K562 (cell line): ENCODE results near the gene CSF1R. TPM values are rescaled to one million over a fixed set of nuclear protein-coding genes. Genes with fewer than 3 reads are reported as not detected.

Experiments
- ATAC-seq: fragments of 200-7000 bp; cut with Tn5 transposase; 3 replicates; pipeline ENCODE4 v1.9.1; 2020; ENCODE audit warnings: moderate library complexity
- BruUV-seq: library from RNA; stranded (reverse); fragments of 400-500 nt; replicated peaks from 2 replicates; lab custom pipeline; 2021; lab: Mats Ljungman, UMichigan
- CTCF ChIA-PET: fragments of 300-600 bp; formaldehyde crosslinking; extraction: SDS; loops from one replicate; lab custom pipeline; 2021; ENCODE audit warnings: low intra/inter-chr PET ratio; lab: Yijun Ruan, JAX
- POLR2A ChIA-PET: fragments of 300-600, 350-650 bp; sonication (Branson Sonifier 250); formaldehyde crosslinking; extraction: SDS; loops from one replicate; lab custom pipeline; 2021; ENCODE audit warnings: antibody characterized with exemption, inconsistent platforms; lab: Yijun Ruan, JAX
- DNase-seq, 4 experiments: peaks; one replicate each; pipeline versions ENCODE4 v3.0.0 to v3.0.0-alpha.2; 2011 to 2018; ENCODE audit warnings: low spot score in 3 of 4, mixed read lengths in 3 of 4; ENCODE audit errors: extremely low read depth in 1 of 4
- FAIRE-seq: peaks from 2 replicates; lab custom pipeline; 2011; peaks lifted over from hg19 to GRCh38; lab: Jason Lieb, UNC
- H2AFZ ChIP-seq: 2 replicates; pipeline ENCODE4 v1.6.0; 2011; ENCODE audit warnings: low read depth, low read length, control low read depth, inconsistent platforms
- H3K27ac ChIP-seq: fragments of 200-600 bp; 3 replicates; pipeline ENCODE4 v1.8.0; 2011; ENCODE audit warnings: low read depth, mild to moderate bottlenecking, control low read depth, inconsistent platforms, low read length, moderate library complexity, mixed read lengths; ENCODE audit errors: extremely low read depth
- H3K27me3 ChIP-seq, 2 experiments: fragments of 300-600 bp in 1 of 2; 2 replicates in 1 of 2; 3 replicates in 1 of 2; pipeline versions ENCODE4 v1.6.0 to v1.8.0; 2011; ENCODE audit warnings: inconsistent platforms in 2 of 2, low read length in 2 of 2, mild to moderate bottlenecking in 1 of 2, mixed read lengths in 1 of 2, moderate library complexity in 1 of 2; ENCODE audit not compliant: control insufficient read depth in 2 of 2, insufficient read depth in 2 of 2
- H3K36me3 ChIP-seq: fragments of 300-600 bp; 3 replicates; pipeline ENCODE4 v1.8.0; 2011; ENCODE audit warnings: mild to moderate bottlenecking, low read length, inconsistent platforms; ENCODE audit not compliant: control insufficient read depth, insufficient read depth
- H3K4me1 ChIP-seq, 2 experiments: fragments of 200-600 bp in 1 of 2; replicated peaks in 1 of 2; 2 replicates in 1 of 2; 3 replicates in 1 of 2; pipeline versions ENCODE4 v1.5.1 to v1.8.0; 2011; ENCODE audit warnings: inconsistent platforms in 2 of 2, low read length in 2 of 2, mild to moderate bottlenecking in 1 of 2, mixed read lengths in 1 of 2, moderate library complexity in 1 of 2; ENCODE audit not compliant: control insufficient read depth in 2 of 2, insufficient read depth in 2 of 2
- H3K4me2 ChIP-seq: 2 replicates; pipeline ENCODE4 v1.6.1; 2011; ENCODE audit warnings: low read length, control low read depth, inconsistent platforms, mixed read lengths; ENCODE audit not compliant: insufficient read depth
- H3K4me3 ChIP-seq: fragments of 200-600 bp; sonication (generic), shearing (Covaris generic); 2 replicates; pipeline ENCODE4 v1.5.1; 2016; ENCODE audit warnings: control low read depth, inconsistent platforms
- H3K79me2 ChIP-seq: fragments of 200-600 bp; 3 replicates; pipeline ENCODE4 v1.8.0; 2011; ENCODE audit warnings: low read length, inconsistent platforms; ENCODE audit not compliant: control insufficient read depth, insufficient read depth
- H3K9ac ChIP-seq, 2 experiments: 2 replicates each; pipeline versions ENCODE4 v1.6.0 to v1.6.1; 2011; ENCODE audit warnings: low read depth in 2 of 2, low read length in 2 of 2, control low read depth in 1 of 2, inconsistent platforms in 1 of 2, mild to moderate bottlenecking in 1 of 2, mixed read lengths in 1 of 2; ENCODE audit not compliant: insufficient read depth in 1 of 2
- H3K9me1 ChIP-seq: one replicate; pipeline ENCODE4 v1.6.0; 2011; ENCODE audit warnings: inconsistent platforms, mild to moderate bottlenecking, low read length, moderate library complexity; ENCODE audit not compliant: control insufficient read depth, insufficient read depth
- H3K9me3 ChIP-seq: replicated peaks from 2 replicates; pipeline ENCODE4 v1.5.1; 2011; ENCODE audit warnings: low read depth, low read length, inconsistent platforms; ENCODE audit not compliant: control insufficient read depth, insufficient read depth
- H4K20me1 ChIP-seq: replicated peaks from 2 replicates; pipeline ENCODE4 v1.6.1; 2011; ENCODE audit warnings: low read length, inconsistent platforms, mixed read lengths; ENCODE audit not compliant: control insufficient read depth, insufficient read depth
- ELF1 ChIP-seq: fragments of 200-800 bp; sonication (Bioruptor generic); IDR thresholded peaks from 2 replicates; pipeline ENCODE4 v1.6.1; 2016; ENCODE audit warnings: missing genetic modification characterization, missing compliant biosample characterization
- FOXA1 ChIP-seq: fragments of 450-650 bp; IDR thresholded peaks from 2 replicates; pipeline ENCODE4 v1.6.1; 2016; ENCODE audit warnings: mild to moderate bottlenecking, borderline replicate concordance
- KDM4B ChIP-seq, 2 experiments: fragments of 450-650 bp in 1 of 2; sonication (generic) in 1 of 2; IDR thresholded peaks; 2 replicates each; pipeline ENCODE4 v1.6.1; 2016 to 2017; ENCODE audit warnings: borderline replicate concordance in 2 of 2, antibody characterized with exemption in 1 of 2, low read depth in 1 of 2, mild to moderate bottlenecking in 1 of 2
- NCOA2 ChIP-seq, 2 experiments: fragments of 450-650 bp; IDR thresholded peaks; 2 replicates each; pipeline ENCODE4 v1.6.1; 2018; ENCODE audit warnings: mild to moderate bottlenecking in 2 of 2, moderate library complexity in 1 of 2; ENCODE audit not compliant: partially characterized antibody in 2 of 2
- NRF1 ChIP-seq, 2 experiments: fragments of 450-650 bp; IDR thresholded peaks in 1 of 2; conservative IDR thresholded peaks in 1 of 2; 2 replicates each; pipeline ENCODE4 v1.6.1; 2014; ENCODE audit warnings: mild to moderate bottlenecking in 2 of 2
- PBX2 ChIP-seq, 2 experiments: IDR thresholded peaks in 1 of 2; conservative IDR thresholded peaks in 1 of 2; 2 replicates each; pipeline ENCODE4 v1.6.1; 2016; ENCODE audit warnings: low read depth in 2 of 2, mild to moderate bottlenecking in 1 of 2, missing compliant biosample characterization in 1 of 2, missing genetic modification characterization in 1 of 2, moderate library complexity in 1 of 2
- PHF20 ChIP-seq: fragments of 450-650 bp; IDR thresholded peaks from 2 replicates; pipeline ENCODE4 v1.6.1; 2018; ENCODE audit not compliant: partially characterized antibody
- POLR2B ChIP-seq: fragments of 450-650 bp; IDR thresholded peaks from 2 replicates; pipeline ENCODE4 v1.6.1; 2018; ENCODE audit warnings: low read depth; ENCODE audit not compliant: partially characterized antibody
- ZNF3 ChIP-seq: fragments of 250-450 bp; sonication (Bioruptor Pico); IDR thresholded peaks from 2 replicates; pipeline ENCODE4 v1.5.0; 2021; ENCODE audit warnings: mild to moderate bottlenecking, moderate library complexity
- ZNF655 ChIP-seq: fragments of 250-450 bp; sonication (Bioruptor Pico); IDR thresholded peaks from 2 replicates; pipeline ENCODE4 v1.5.0; 2021
- WGBS: fragments of 100-300 bp; shearing (Covaris generic); methylation state at CpG from one replicate; pipeline ENCODE4 v1.1.6; 2016; ENCODE audit warnings: low coverage, mixed read lengths; ENCODE audit not compliant: insufficient coverage; ENCODE audit errors: missing lambda C conversion rate; 5-methylcytosine and 5-hydroxymethylcytosine counted together
- in situ Hi-C: fragments of 300-500 bp; cut with MboI; formaldehyde crosslinking; loops from 4 replicates; pipeline ENCODE4 v1.15.0; 2018; ENCODE audit warnings: inconsistent platforms, mixed read lengths
- intact Hi-C: fragments of 100-400 bp; cut with micrococcal nuclease; formaldehyde crosslinking; loops from 2 replicates; pipeline ENCODE4 v1.14.2; 2022
- polyA plus RNA-seq, 8 experiments: library from polyadenylated mRNA; depleted of rRNA in 4 of 8; stranded (reverse) in 5 of 8; unstranded in 3 of 8; fragments of >200 nt; fragmentation: Nextera tagmentation in 2 of 8; fragmentation: Illumina TruSeq in 1 of 8; extraction: Ambion mirVana in 2 of 8; extraction: Trizol in 1 of 8; gene quantifications; 2 replicates each; pipeline versions ENCODE4 v1.2.1 to v1.2.3, GENCODE V29; 2011 to 2014; ENCODE audit warnings: inconsistent platforms in 1 of 8, missing spikeins in 1 of 8
- total RNA-seq, 7 experiments: library from RNA; depleted of rRNA in 6 of 7; stranded (reverse); fragments of >200 nt in 6 of 7; fragmentation: Illumina TruSeq in 2 of 7; extraction: Trizol in 2 of 7; gene quantifications; 2 replicates each; pipeline versions ENCODE4 v1.2.1 to v1.2.3, GENCODE V29; 2011 to 2021; ENCODE audit warnings: low replicate concordance in 1 of 7

Gene CSF1R
- total and polyA plus RNA-seq, 9 of the 15 experiments (the other 6 are each of a cell fraction or from before 2014, with no cell fraction given), result 0.03 to 0.64 (median 0.20) TPM; not detected in 6

- 3% methylated on average over 5 of the region's 6 CpGs for WGBS
- Histone ChIP-seq H4K20me1 (peaks cover 12% of the 10 kb centered on the region; the same call in 1 of the 2 replicates), H3K79me2 (no peaks in the 10 kb centered on the region), H3K9me3 (no peaks in the 10 kb centered on the region), H3K4me1 (peaks cover 0 to 7% of the 10 kb centered on the region in 2 experiments; a peak in 1 of 5 replicates), H3K36me3 (no peaks in the 10 kb centered on the region), H3K27me3 (peaks cover 43 to 83% of the 10 kb centered on the region in 2 experiments), H2AFZ (no peak overlapping the region), H3K4me2 (no peak overlapping the region), H3K27ac (no peak overlapping the region), H3K9me1 (no peaks in the 10 kb centered on the region), H3K4me3 (no peak overlapping the region), H3K9ac (no peak overlapping the region)
- ChIA-PET CTCF (no interaction called here), POLR2A (no interaction called here)
- ATAC-seq (no peak), DNase-seq (no peak), FAIRE-seq (no peak)
- no TSS peak for BruUV-seq
- intact Hi-C loops (no loop called here), in situ Hi-C loops (no loop called here)
- TF ChIP-seq ELF1 (tag), result no peak
- no peak for TF ChIP-seq PHF20
- TF ChIP-seq ZNF3 (CRISPR knock-in tag), result no peak
- TF ChIP-seq ZNF655, result no peak
- TF ChIP-seq NCOA2 (IDR thresholded peaks at IDR 0.05; ENCODE audit: partially characterized antibody in 2 of 2), result no peak
- TF ChIP-seq KDM4B (IDR thresholded peaks at IDR 0.05; ENCODE audit: borderline replicate concordance in 2 of 2, low read depth in 1 of 2), result no peak
- TF ChIP-seq PBX2 (CRISPR knock-in tag; IDR thresholded peaks at IDR 0.05; ENCODE audit: low read depth), result no peak
- no peak for TF ChIP-seq PBX2 (tag; conservative IDR thresholded peaks at IDR 0.05; ENCODE audit: low read depth)
- no peak for TF ChIP-seq POLR2B
- TF ChIP-seq NRF1 (conservative IDR thresholded peaks at IDR 0.05 in 1 of 2, IDR thresholded peaks at IDR 0.05 in 1 of 2), result no peak
- no peak for TF ChIP-seq FOXA1
Observed at GRCh38 chr5:150082889-150083288, 3.5 kb downstream of the CSF1R start.
